Lower leg skin (tissue), 4 donors: Measurements from ENCODE around the gene PRTN3. TPM values are rescaled to one million over a fixed set of nuclear protein-coding genes. Genes with fewer than 3 reads are reported as not detected.

ENCODE experiments used
- DNase-seq, 2 donors: peaks; one replicate each; pipeline ENCODE4 v3.0.0-alpha.2; 2019; ENCODE audit warnings: low spot score in 2 of 2
- H3K4me3 ChIP-seq: fragments of 200-600 bp; sonication (generic); 2 replicates; pipeline ENCODE4 v1.5.1; 2017; ENCODE audit warnings: mild to moderate bottlenecking, low read depth; ENCODE audit not compliant: poor library complexity, severe bottlenecking
- POLR2A ChIP-seq, 2 donors: fragments of 450-650 bp; IDR thresholded peaks; one replicate each; pipeline ENCODE4 v1.6.1; 2016 to 2017; ENCODE audit warnings: antibody characterized with exemption in 2 of 2, mild to moderate bottlenecking in 1 of 2, moderate library complexity in 1 of 2
- WGBS, 2 donors: methylation state at CpG; one replicate each; pipeline ENCODE4 v1.1.5; 2018; 5-methylcytosine and 5-hydroxymethylcytosine counted together
- intact Hi-C: fragments of 100-400 bp; cut with DNase I; formaldehyde crosslinking; loops from one replicate; pipeline ENCODE4 v1.15.0; 2023; ENCODE audit warnings: low total_unique reads
- total RNA-seq, 4 donors: library from RNA; depleted of rRNA; stranded (reverse); fragments of >200 nt; gene quantifications; one replicate each; pipeline ENCODE4 v1.1.0, GENCODE V29; 2016
- TF ChIP-seq, protein P1 (sequence below), 3 donors: fragments of 450-650 bp; IDR thresholded peaks; one replicate each; pipeline ENCODE4 v1.5.1; 2016; ENCODE audit warnings: antibody characterized with exemption in 3 of 3, mild to moderate bottlenecking in 3 of 3, moderate library complexity in 2 of 3

The PRTN3 gene
- total RNA-seq, 4 donors from 2014 or later: 0.86 TPM; not detected in 3

DNA sequence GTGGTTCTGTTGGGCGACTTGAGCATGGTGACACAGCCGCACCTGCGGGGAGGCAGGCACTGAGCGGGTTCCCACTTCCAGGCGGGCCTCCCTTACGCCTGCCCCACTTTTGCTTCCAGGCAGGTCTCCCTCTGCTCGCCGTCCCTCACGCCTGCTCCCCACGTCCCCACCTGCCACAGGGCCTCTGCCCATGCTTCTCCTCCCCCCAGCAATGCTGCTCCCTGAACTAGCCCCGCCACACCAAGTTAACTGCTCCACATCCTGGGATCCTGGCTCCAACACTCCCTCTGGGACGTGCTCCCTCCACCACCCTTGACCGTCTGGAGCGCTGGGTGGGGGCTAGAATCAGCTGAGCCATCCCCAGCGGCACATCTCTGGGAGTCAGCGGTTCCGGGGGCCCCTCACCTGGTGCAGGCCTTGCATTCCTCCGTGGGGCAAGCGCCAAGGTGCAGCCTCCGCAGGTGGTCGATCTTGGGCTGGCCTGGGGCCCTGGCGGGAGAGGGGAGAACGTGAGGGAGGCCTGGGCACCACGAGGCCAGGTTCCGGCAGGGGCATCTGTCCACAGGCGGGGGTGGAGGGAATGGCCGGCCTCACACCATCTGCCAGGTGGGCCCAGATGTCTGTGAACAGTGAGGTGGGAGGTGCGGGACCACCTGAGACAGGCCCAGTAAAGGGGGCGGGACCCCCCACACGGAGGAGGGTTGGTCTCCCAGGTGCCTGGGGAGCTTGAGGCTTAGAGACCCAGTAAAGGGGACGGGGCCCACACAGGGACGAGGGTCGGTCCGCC is 27.9 kb downstream of the PRTN3 start:
- WGBS, 2 donors: 83 to 84% methylated on average over 19 to 34 of the region's 34 CpGs
- no peak overlapping the region for H3K4me3 ChIP-seq
- TF ChIP-seq POLR2A (IDR thresholded peaks at IDR 0.05): no peak
- TF ChIP-seq, protein P1, sequence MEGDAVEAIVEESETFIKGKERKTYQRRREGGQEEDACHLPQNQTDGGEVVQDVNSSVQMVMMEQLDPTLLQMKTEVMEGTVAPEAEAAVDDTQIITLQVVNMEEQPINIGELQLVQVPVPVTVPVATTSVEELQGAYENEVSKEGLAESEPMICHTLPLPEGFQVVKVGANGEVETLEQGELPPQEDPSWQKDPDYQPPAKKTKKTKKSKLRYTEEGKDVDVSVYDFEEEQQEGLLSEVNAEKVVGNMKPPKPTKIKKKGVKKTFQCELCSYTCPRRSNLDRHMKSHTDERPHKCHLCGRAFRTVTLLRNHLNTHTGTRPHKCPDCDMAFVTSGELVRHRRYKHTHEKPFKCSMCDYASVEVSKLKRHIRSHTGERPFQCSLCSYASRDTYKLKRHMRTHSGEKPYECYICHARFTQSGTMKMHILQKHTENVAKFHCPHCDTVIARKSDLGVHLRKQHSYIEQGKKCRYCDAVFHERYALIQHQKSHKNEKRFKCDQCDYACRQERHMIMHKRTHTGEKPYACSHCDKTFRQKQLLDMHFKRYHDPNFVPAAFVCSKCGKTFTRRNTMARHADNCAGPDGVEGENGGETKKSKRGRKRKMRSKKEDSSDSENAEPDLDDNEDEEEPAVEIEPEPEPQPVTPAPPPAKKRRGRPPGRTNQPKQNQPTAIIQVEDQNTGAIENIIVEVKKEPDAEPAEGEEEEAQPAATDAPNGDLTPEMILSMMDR (IDR thresholded peaks at IDR 0.05): no peak
- intact Hi-C loops: no loop called here
- no peak for DNase-seq

DNA sequence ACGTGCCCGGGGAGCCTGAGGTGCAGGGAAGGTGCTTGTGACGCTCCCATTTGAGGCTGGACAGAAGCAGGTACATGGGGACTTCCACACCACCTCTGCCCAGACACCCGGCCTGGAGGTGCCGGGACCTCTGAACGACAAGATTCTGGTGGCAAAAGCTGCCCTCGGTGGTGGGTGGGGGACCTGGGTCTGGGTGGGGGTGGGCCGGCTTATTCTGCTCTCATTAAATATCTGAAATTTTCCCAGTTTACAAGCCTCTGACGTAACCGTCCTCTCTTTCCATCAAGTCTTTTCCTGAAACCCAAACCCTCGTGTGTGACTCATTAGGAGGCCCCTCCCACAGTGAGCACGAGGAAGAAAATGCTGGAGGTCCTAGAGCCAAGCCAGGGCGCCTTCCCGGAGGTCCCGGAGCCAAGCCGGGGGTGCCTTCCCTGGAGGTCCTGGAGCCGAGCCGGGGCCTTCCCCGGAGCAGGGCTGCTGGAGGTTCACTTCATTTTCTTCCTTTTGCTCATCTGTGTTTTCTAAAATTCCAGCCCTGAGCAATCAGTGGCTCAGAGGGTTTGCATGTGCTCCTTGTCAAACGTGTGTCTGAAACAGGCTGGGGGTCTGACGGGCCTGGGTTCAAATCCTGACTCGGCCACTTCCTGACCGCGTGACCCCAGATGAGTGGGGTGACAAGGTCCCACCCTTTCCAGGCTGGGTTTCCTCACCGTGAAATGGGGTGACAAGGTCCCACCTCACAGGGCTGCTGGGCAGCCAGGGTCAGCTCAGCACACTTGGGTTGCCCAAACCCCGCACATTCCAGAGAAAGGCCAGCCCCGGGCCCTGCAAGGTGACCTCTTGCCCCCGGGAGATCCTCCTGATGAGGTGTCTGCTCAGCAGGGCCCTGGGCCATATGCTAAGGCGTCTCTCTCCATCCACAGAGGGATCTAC is 28.7 kb downstream of the PRTN3 start:
- intact Hi-C loops: no loop called here

DNA sequence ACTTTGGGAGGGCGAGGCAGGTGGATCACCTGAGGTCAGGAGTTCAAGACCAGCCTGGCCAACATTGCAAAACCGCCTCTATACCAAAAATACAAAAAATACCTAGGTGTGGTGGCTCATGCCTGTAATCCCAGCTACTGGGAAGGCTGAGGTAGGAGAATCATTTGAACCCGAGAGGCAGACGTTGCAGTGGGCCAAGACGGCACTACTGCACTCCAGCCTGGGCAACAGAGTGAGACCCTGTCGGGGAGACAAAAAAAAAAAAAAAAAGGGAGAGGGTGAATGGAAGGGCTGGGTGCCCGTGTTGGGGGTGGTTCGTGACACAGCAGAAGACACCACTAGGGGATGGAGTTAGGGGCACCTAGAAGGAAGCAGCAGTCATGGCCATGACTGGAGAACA is 29.5 kb downstream of the PRTN3 start:
- DNase-seq: no peak
- intact Hi-C loops: no loop called here
- WGBS, 2 donors: 88 to 91% methylated on average over 8 of the region's 8 CpGs

More for the DNA sequence above, 28.7 kb downstream of the PRTN3 start:
- WGBS, 2 donors: 43 to 47% methylated on average over 29 of the region's 29 CpGs
- H3K4me3 ChIP-seq: no peak overlapping the region
- peak; percentile 75 to 95 for DNase-seq
- TF ChIP-seq, protein P1 (IDR thresholded peaks at IDR 0.05): no peak
- TF ChIP-seq POLR2A (IDR thresholded peaks at IDR 0.05): no peak

DNA sequence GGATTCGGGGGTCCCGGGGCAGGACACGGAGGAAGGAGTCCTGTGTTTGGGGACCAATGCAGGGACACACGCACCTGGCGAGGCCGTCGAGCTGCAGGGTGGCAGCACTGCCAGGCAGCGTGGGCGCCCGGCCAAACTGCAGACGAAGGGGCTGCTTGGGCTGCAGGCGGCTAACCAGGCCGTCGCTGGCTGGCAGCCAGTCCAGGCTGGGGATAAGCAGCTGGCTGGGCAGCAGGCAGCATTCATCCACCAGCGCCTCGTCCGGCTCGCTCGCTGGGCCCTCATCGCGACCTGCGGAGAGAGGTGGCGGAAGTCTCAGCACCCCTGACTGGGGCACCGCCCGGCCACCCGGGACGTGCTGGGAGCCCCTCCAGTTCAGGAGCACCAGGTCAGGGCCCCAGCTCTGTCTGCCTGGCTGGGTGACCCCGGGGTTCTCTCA is 30.2 kb downstream of the PRTN3 start:
- H3K4me3 ChIP-seq: no peak overlapping the region
- intact Hi-C loops: no loop called here
- 79 to 89% methylated on average over 12 to 18 of the region's 28 CpGs for WGBS, 2 donors
- no peak for TF ChIP-seq POLR2A (IDR thresholded peaks at IDR 0.05)
- TF ChIP-seq, protein P1 (IDR thresholded peaks at IDR 0.05): no peak
- DNase-seq: no peak

More for the DNA sequence above, 29.5 kb downstream of the PRTN3 start:
- no peak overlapping the region for H3K4me3 ChIP-seq
- TF ChIP-seq, protein P1 (IDR thresholded peaks at IDR 0.05): no peak
- no peak for TF ChIP-seq POLR2A (IDR thresholded peaks at IDR 0.05)

DNA sequence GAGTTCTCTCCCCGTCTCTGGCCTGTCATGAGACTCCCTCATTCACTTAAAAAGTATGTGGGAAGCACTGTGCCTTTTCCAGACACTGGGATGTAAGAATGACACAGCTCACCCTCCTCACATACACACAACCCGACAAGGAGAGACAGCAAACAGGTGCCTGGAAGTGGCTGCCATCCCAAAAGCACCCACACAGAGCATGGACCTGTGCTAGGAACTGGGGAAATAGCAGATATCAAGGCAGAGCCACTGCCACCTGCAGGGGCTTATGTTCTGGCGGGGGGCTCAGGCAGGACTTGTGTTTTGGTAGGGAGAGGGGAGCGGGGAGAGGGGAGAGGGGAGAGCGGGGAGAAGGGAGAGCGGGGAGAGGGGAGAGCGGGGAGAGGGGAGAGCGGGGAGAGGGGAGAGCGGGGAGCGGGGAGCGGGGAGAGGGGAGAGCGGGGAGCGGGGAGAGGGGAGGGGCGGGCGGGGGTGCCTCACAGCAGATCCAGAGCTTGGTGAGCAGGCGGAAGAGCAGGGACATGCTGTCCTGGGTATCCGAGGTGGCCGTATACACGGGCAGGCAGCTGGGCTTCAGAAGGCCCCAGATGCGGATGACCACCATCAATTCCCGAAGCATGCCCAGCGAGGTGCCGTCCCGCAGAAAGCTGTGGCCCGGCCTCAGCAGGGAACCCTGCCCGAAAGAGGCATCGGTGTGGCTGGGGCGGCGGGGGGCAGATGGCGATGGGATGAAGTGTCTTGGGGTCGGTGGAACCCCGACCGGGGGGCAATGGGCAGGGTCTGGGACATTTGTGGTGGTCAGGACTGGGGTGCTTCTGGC is 30.9 kb downstream of the PRTN3 start:
- no peak overlapping the region for H3K4me3 ChIP-seq
- intact Hi-C loops: no loop called here
- no peak for DNase-seq
- 85 to 90% methylated on average over 22 to 23 of the region's 33 CpGs for whole genome bisulfite sequencing, 2 donors
- TF ChIP-seq, protein P1 (IDR thresholded peaks at IDR 0.05): no peak
- TF ChIP-seq POLR2A (IDR thresholded peaks at IDR 0.05): no peak
